NCI-H524 (cell line): ENCODE data around the gene ZNF366.

Experiments used
- DNase-seq, 2 experiments: peaks; one replicate each; lab custom pipeline; 2025; lab: John Stamatoyannopoulos, UW

ZNF366 gene

GRCh38 chr5:72507231-72507906 is at the start of gene ZNF366:
TSS of gene ZNF366 (minus strand) at chr5:72507410. CDS start at chr5:72461496, 45,914 bp downstream.
- no peak for DNase-seq

- peak; percentile 33 to 54 for DNase-seq
Observed at GRCh38 chr5:72556351-72557166, 49.3 kb upstream of the ZNF366 start.

GRCh38 chr5:72555871-72556270 is 48.7 kb upstream of the ZNF366 start:
- DNase-seq: peak in 1 of 2 experiments; percentile 23

DNA sequence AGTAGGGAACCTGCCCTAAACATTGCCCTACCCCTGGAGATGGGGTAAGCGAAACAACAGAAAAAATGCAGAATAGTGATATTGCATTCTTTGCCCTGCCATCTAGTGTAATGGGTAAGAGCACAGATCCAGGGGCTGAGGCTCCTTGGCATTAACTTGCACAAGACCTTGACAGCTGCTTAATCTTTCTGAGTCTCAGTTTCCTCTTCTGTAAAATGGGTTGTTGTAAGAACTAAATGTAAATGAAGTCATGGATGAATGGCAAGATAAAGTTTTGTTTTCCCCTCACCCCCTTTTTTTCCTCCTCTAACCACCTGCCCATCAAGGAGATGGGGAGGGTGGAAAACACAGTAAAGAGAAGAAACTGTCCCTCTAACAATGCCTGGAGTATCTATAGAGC is 47.7 kb upstream of the ZNF366 start:
- no peak for DNase-seq

GRCh38 chr5:72552041-72552557 is 44.9 kb upstream of the ZNF366 start:
- DNase-seq: no peak

- no peak for DNase-seq
Observed at GRCh38 chr5:72550595-72550994, 43.4 kb upstream of the ZNF366 start.

DNA sequence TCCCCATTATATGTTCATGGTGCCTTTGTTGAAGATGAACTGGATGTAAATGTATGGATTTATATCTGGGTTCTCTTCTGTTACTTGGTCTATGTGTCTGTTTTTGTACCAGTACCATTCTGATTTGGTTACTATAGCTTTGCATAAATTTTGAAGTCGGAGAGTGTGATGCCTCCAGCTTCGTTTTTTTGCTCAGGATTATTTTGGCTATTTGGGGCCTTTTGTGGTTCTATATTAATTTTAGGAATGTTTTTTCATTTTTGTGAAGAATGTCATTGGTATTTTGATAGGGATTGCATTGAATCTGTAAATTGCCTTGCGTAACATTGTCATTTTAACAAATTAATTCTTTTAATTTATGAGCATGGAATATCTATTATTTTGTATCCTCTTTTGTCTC is 36.6 kb upstream of the ZNF366 start:
- DNase-seq: no peak

- no peak for DNase-seq
Observed at GRCh38 chr5:72543365-72543764, 36.2 kb upstream of the ZNF366 start.

DNA sequence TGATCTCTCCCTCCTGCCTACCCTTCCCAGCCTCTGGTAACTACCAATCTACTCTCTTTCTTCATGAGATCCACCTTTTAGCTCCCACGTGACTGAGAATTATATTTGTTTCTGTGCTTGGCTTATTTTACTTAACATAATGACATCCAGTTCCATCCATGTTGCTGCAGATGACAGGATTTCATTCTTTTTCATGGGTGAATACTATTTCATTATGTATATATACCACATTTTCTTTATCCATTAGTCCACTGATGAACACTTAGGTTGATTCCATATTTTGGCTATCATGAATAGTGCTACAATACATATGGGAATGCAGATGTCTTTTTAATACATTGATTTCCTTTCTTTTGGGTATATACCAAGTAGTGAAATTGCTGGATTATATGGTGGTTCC is 35.5 kb upstream of the ZNF366 start:
- no peak for DNase-seq

DNA sequence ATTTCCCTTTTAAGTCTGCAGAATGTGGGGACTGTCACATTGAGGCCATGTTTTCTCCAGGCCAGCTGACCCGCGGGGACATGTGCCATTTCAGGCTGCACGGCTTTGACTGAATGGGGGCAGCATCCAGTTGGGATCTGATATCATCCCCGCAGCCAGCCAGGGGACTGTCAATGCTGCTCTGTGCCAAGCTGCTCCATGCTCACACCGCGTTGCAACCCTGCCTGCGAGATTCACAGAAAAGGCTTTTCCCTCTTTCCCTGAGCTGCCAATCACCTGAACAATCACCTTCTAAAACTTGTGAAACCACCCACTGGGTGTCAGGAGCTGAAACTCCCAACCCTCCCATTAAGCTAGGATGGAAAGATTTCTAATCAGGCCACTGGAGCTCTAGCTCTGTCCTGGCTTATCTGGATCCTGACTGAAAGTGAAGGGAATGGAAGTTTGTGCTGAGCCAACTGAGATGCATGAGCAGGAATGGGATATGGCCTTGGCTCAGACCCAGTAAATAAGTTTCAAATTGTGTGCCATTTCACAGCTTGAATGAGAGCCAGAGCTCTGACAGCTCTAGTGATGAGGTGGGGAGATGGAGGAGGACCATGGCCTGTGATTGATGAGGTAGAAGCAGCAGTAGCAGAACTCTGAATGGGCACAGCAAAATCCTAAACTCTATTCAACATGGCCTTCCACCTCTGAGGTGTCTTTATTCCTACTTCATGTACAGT is 34.5 kb upstream of the ZNF366 start:
- no peak for DNase-seq

GRCh38 chr5:72540759-72541438 is 33.7 kb upstream of the ZNF366 start:
- DNase-seq: no peak

GRCh38 chr5:72539726-72540125 is 32.5 kb upstream of the ZNF366 start:
- no peak for DNase-seq

- DNase-seq: no peak
Observed at GRCh38 chr5:72539038-72539437, 31.8 kb upstream of the ZNF366 start.

DNA sequence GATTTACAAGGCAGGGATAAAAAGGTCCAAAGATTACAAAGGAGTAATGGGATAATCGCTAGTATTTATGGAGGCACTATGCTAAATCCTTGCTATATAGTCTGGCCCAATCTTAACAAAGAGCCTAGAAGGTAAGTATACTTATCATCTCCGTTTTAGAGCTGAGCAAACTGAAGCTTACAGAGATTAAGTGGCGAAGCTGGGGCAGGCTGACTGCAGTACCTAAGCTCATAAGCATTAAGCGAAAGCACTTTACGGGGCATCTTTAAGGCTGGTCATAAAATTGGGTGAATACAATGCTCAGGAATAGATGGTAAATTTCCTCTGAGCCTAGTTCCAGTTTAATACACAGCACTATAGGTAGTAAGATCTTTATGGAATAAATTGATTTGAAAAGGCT is 30.0 kb upstream of the ZNF366 start:
- DNase-seq: peak in 1 of 2 experiments; percentile 4

GRCh38 chr5:72531496-72532190 is 24.4 kb upstream of the ZNF366 start:
- DNase-seq: no peak

- DNase-seq: no peak
Observed at GRCh38 chr5:72530196-72530595, 23.0 kb upstream of the ZNF366 start.

DNA sequence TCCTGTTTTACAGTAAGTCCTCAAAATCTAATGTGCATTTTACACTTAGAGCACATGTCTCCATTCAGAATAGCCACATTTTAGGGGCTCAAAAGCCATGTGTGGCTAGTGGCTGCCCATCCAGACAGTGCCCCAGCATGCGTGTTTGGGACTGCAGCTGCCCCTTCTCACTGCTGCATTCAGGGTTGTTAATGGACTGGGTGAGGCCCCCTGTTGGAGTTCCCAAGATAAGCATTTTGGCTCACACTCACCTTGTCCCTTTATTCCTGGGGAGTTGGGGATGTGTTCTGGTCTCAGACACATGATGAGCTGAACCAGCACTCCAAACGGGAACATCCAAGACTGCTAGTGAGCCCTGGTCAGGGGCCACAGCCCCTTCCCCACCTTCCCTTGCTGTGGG is 22.2 kb upstream of the ZNF366 start:
- DNase-seq: no peak

GRCh38 chr5:72525816-72526215 is 18.6 kb upstream of the ZNF366 start:
- no peak for DNase-seq

DNA sequence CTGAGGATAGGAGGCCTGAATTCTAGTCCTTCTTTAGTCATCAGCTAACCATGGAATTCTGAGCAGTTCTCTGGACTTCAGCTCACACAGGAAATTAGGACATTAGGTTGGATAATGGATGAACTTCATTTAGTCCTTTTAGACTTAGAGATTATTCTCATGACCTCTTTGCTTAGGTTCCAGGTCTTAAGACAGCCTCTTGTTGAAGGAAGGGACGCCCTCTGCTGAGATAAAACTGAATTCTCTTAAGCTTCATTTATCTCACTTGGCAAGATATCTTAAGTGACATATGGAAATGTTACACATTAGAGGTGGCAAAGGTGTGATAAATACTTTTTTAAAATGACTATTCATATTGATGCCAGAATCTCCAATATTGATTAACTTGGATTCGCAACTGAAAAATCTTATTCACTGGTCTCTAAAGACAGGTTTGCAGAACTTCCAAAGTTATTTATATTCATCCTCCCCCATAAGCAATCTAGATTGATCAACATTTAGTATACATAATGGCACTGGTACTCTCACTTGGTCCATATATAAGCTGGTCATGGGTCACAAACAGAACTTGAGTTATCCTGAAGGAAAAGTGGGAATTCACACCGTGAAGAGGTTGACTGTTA is 16.9 kb upstream of the ZNF366 start:
- peak; percentile 4 to 75 for DNase-seq

DNA sequence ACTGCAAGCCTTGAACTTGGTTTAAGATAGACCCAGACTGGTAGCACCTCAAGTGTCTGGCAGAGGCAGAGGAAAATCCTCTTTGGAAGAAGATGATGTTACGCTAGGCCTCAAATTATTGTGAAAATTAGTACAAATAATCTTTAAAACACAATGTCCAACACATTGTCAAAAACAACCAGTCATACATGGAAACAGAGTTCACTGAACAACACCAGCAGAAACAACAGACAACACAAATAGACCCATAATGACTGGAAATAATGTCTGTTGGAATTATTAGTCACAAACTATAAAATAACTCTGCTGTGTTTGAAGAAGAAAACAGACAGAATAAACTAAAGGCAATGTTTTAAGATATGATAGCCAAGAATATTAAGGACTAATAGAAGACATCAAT is 15.4 kb upstream of the ZNF366 start:
- no peak for DNase-seq

GRCh38 chr5:72519111-72519510 is 11.9 kb upstream of the ZNF366 start:
- no peak for DNase-seq
